DOHH2 (cell line): ENCODE results near the gene CWC27.

ENCODE experiments used
- H3F3A ChIP-seq: fragments of 200-600 bp; sonication (generic), shearing (Covaris generic); 2 replicates; pipeline ENCODE4 v1.6.0; 2016; ENCODE audit warnings: antibody characterized with exemption, mild to moderate bottlenecking; ENCODE audit not compliant: control insufficient read depth, insufficient read depth
- H3K27ac ChIP-seq: fragments of 200-600 bp; sonication (generic); 2 replicates; pipeline ENCODE4 v1.5.1; 2014; ENCODE audit warnings: low read depth, mild to moderate bottlenecking, low read length, moderate library complexity
- H3K27me3 ChIP-seq: fragments of 200-600 bp; sonication (generic); 2 replicates; pipeline ENCODE4 v1.6.1; 2014; ENCODE audit warnings: mild to moderate bottlenecking, low read length, mixed read lengths; ENCODE audit not compliant: control insufficient read depth
- H3K36me3 ChIP-seq: fragments of 200-600 bp; sonication (generic); 2 replicates; pipeline ENCODE4 v1.6.1; 2014; ENCODE audit warnings: mild to moderate bottlenecking, low read length, moderate library complexity, mixed read lengths; ENCODE audit not compliant: control insufficient read depth
- H3K4me1 ChIP-seq: fragments of 200-600 bp; sonication (generic); 2 replicates; pipeline ENCODE4 v1.6.1; 2014; ENCODE audit warnings: mild to moderate bottlenecking, low read length, mixed read lengths; ENCODE audit not compliant: control insufficient read depth
- H3K4me2 ChIP-seq: fragments of 200-600 bp; sonication (generic); 2 replicates; pipeline ENCODE4 v1.6.0; 2014; ENCODE audit warnings: mild to moderate bottlenecking, low read length, moderate library complexity
- H3K4me3 ChIP-seq: fragments of 200-600 bp; sonication (generic); 2 replicates; pipeline ENCODE4 v1.5.1; 2014; ENCODE audit warnings: mild to moderate bottlenecking, low read length, mixed read lengths
- H3K79me2 ChIP-seq: fragments of 200-600 bp; sonication (generic); 2 replicates; pipeline ENCODE4 v1.6.1; 2014; ENCODE audit warnings: mild to moderate bottlenecking, low read length, mixed read lengths; ENCODE audit not compliant: control insufficient read depth
- H3K9me2 ChIP-seq: fragments of 200-600 bp; sonication (generic); replicated peaks from 2 replicates; pipeline ENCODE4 v1.6.1; 2014; ENCODE audit warnings: mild to moderate bottlenecking, low read length, mixed read lengths; ENCODE audit not compliant: control insufficient read depth
- H3K9me3 ChIP-seq: fragments of 200-600 bp; sonication (generic); 2 replicates; pipeline ENCODE4 v1.6.1; 2014; ENCODE audit warnings: antibody characterized with exemption, low read length, mixed read lengths; ENCODE audit not compliant: control insufficient read depth, insufficient read depth
- H4K20me1 ChIP-seq: fragments of 200-600 bp; sonication (generic); 2 replicates; pipeline ENCODE4 v1.6.0; 2014; ENCODE audit warnings: low read depth, mild to moderate bottlenecking, antibody characterized with exemption, low read length, moderate library complexity; ENCODE audit not compliant: control insufficient read depth, insufficient read depth
- CTCF ChIP-seq: fragments of 200-600 bp; sonication (generic); IDR thresholded peaks from one replicate; pipeline ENCODE4 v1.5.1; 2014; ENCODE audit warnings: antibody characterized with exemption, mild to moderate bottlenecking, low read depth, low read length; ENCODE audit not compliant: poor library complexity, severe bottlenecking
- EZH2phosphoT487 ChIP-seq: fragments of 200-600 bp; sonication (generic); IDR thresholded peaks from 2 replicates; pipeline ENCODE4 v1.6.1; 2017; ENCODE audit warnings: borderline replicate concordance, mild to moderate bottlenecking, antibody characterized with exemption, low read length, moderate library complexity, mixed read lengths

CWC27 gene

GRCh38 chr5:65041296-65042158, 272.8 kb downstream of the CWC27 start:
- no peak overlapping the region for H3K4me3 ChIP-seq
- H3K27me3 ChIP-seq: no peaks in the 10 kb centered on the region
- H3K4me1 ChIP-seq: peaks cover 15% of the 10 kb centered on the region
- H3K9me3 ChIP-seq: no peaks in the 10 kb centered on the region
- no peak overlapping the region for H3K4me2 ChIP-seq
- H3K27ac ChIP-seq: no peak overlapping the region
- H3F3A ChIP-seq: 0 out of 2 replicates have a peak, but pooled peaks cover under 1% of the 10 kb centered on the region
- no peaks in the 10 kb centered on the region for H3K79me2 ChIP-seq
- H4K20me1 ChIP-seq: no peaks in the 10 kb centered on the region; the same call in 1 of the 2 replicates
- no peaks in the 10 kb centered on the region for H3K9me2 ChIP-seq
- H3K36me3 ChIP-seq: no peaks in the 10 kb centered on the region
- TF ChIP-seq EZH2phosphoT487 (no peak), CTCF (no peak)

DNA sequence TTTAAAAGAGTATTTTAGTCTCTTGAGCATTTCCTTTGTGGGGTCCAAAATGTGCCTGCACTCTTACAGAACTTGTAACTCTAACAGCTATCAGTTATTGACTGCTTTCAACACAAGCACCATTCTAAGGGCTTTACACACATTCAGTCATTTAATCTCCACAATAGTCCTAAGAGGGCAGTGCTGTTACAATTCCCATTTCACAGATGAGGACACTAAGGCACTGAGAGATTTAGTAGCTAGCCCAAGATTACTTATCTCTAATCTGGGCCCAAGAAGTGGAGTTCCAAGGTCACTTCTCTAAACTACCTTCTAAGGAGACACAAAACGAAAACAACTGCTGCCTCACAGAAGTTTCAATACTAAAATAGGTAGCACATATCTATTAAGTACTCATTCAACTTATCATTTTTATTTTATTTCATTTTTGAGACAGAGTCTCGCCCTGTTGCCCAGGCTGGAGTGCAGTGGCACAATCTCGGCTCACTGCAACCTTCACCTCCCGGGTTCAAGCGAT, 275.2 kb downstream of the CWC27 start:
- H3K9me3 ChIP-seq: no peaks in the 10 kb centered on the region
- TF ChIP-seq EZH2phosphoT487 (no peak), CTCF (no peak)

GRCh38 chr5:65047225-65047624, 278.5 kb downstream of the CWC27 start:
- Histone ChIP-seq H3K27me3 (peaks cover 5% of the 10 kb centered on the region; the same call in 1 of the 2 replicates), H4K20me1 (no peaks in the 10 kb centered on the region), H3K9me2 (no peaks in the 10 kb centered on the region), H3K4me3 (no peak overlapping the region), H3K27ac (no peak overlapping the region), H3F3A (no peaks in the 10 kb centered on the region), H3K36me3 (no peaks in the 10 kb centered on the region), H3K4me2 (no peak overlapping the region), H3K79me2 (no peaks in the 10 kb centered on the region), H3K9me3 (no peaks in the 10 kb centered on the region), H3K4me1 (peaks cover 13% of the 10 kb centered on the region)
- no peak for TF ChIP-seq EZH2phosphoT487

More for the DNA sequence above, 275.2 kb downstream of the CWC27 start:
- Histone ChIP-seq H3K4me2 (no peak overlapping the region), H3K79me2 (no peaks in the 10 kb centered on the region), H3K4me1 (peaks cover 8% of the 10 kb centered on the region), H3K9me2 (no peaks in the 10 kb centered on the region), H3K36me3 (no peaks in the 10 kb centered on the region), H3K4me3 (no peak overlapping the region), H3K27ac (no peak overlapping the region), H3K27me3 (peaks cover 5% of the 10 kb centered on the region; the same call in 1 of the 2 replicates), H3F3A (no peaks in the 10 kb centered on the region), H4K20me1 (no peaks in the 10 kb centered on the region)
